Common myeloid progenitor, CD34-positive (primary cell): ENCODE results near the gene GYPC.

Experiments
- CTCF ChIA-PET: fragments of 350-600 bp; sonication (Branson Sonifier 250); formaldehyde crosslinking; loops from one replicate; lab custom pipeline; 2021; ENCODE audit warnings: antibody characterized with exemption; lab: Charles Lee
- POLR2A ChIA-PET: fragments of 350-600 bp; sonication (Branson Sonifier 250); formaldehyde crosslinking; loops from one replicate; lab custom pipeline; 2021; ENCODE audit warnings: antibody characterized with exemption; lab: Charles Lee
- DNase-seq, 3 donors: peaks; one replicate each; pipeline versions ENCODE4 v3.0.0 to v3.0.0-alpha.2; 2013
- H3K27ac ChIP-seq, 2 experiments: 1 replicate in 1 of 2; 2 replicates in 1 of 2; pipeline ENCODE4 v1.7.0; 2013; ENCODE audit warnings: inconsistent platforms in 2 of 2, low read length in 2 of 2, mild to moderate bottlenecking in 2 of 2, low read depth in 1 of 2, moderate library complexity in 1 of 2; ENCODE audit not compliant: severe bottlenecking in 2 of 2, insufficient read depth in 1 of 2, poor library complexity in 1 of 2
- H3K27me3 ChIP-seq, 5 experiments: replicated peaks in 2 of 5; 1 replicate in 3 of 5; 2 replicates in 2 of 5; pipeline versions ENCODE4 v1.6.1 to v1.7.0; 2013; ENCODE audit warnings: low read length in 4 of 5, mild to moderate bottlenecking in 2 of 5, moderate library complexity in 2 of 5, inconsistent platforms in 1 of 5; ENCODE audit not compliant: insufficient read depth in 5 of 5, control insufficient read depth in 4 of 5
- H3K36me3 ChIP-seq, 4 experiments: 1 replicate in 2 of 4; 2 replicates in 2 of 4; pipeline versions ENCODE4 v1.6.1 to v1.7.0; 2013; ENCODE audit warnings: low read length in 3 of 4, control low read depth in 1 of 4, mild to moderate bottlenecking in 1 of 4; ENCODE audit not compliant: control insufficient read depth in 4 of 4, insufficient read depth in 4 of 4
- H3K4me1 ChIP-seq, 4 experiments: 1 replicate in 3 of 4; 2 replicates in 1 of 4; pipeline versions ENCODE4 v1.6.1 to v1.7.1; 2013; ENCODE audit warnings: low read length in 3 of 4, mild to moderate bottlenecking in 3 of 4, control low read depth in 1 of 4, inconsistent platforms in 1 of 4, moderate library complexity in 1 of 4; ENCODE audit not compliant: control insufficient read depth in 4 of 4, insufficient read depth in 4 of 4; ENCODE audit errors: control extremely low read depth in 1 of 4
- H3K4me3 ChIP-seq, 7 experiments: 1 replicate in 4 of 7; 2 replicates in 3 of 7; pipeline versions ENCODE4 v1.5.1 to v1.7.0; 2013; ENCODE audit warnings: mild to moderate bottlenecking in 7 of 7, low read length in 6 of 7, moderate library complexity in 6 of 7, inconsistent platforms in 2 of 7, low read depth in 2 of 7, control low read depth in 1 of 7; ENCODE audit not compliant: insufficient read depth in 4 of 7, control insufficient read depth in 1 of 7; ENCODE audit errors: extremely low read depth in 1 of 7
- H3K9me3 ChIP-seq, 5 experiments: 1 replicate in 4 of 5; 2 replicates in 1 of 5; pipeline versions ENCODE4 v1.6.1 to v1.7.1; 2013; ENCODE audit warnings: low read length in 4 of 5, mild to moderate bottlenecking in 2 of 5, inconsistent platforms in 1 of 5, low read depth in 1 of 5, moderate library complexity in 1 of 5; ENCODE audit not compliant: control insufficient read depth in 4 of 5, insufficient read depth in 2 of 5; ENCODE audit errors: control extremely low read depth in 1 of 5
- whole genome bisulfite sequencing: methylation state at CpG from one replicate; pipeline ENCODE4 v1.1.5; 2013; ENCODE audit not compliant: insufficient coverage; 5-methylcytosine and 5-hydroxymethylcytosine counted together

The GYPC gene

DNA sequence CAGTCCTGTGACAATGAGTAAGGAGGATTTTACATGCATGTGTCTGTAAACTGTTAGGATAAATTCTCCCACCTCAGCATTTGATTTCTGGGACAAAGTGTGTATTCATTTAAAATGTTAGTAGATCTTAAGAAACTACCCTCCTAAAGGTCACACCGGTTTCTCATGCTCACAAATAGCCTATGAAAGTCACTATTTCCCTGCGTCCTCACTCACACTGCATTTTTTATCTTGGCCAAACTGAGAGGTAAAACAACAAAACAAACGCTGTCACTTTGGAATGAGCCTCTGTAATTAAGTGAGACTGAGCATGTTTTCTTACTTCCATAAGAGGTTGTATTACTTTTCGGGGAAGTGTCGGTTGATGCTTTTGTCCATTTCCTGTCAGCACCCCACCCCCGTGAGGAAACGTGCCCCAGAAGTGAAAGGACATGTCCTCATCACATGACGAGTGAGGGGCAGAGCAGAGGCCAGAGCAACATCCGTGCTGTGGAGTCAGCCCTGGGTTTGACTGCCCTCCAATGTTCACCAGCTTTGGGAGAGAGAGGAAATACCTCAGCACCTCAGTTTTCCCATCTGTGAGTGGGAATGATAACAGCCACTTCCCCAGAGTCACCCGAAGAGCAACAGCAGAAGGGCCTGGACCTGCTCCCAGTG, 3.1 kb downstream of the GYPC start:
- no peaks in the 10 kb centered on the region for H3K9me3 ChIP-seq
- no peaks in the 10 kb centered on the region for H3K27me3 ChIP-seq
- 17% methylated on average over 5 of the region's 10 CpGs for WGBS
- H3K36me3 ChIP-seq: peaks cover 3 to 46% (median 8%) of the 10 kb centered on the region in 4 experiments
- ChIA-PET CTCF (interaction anchor here (0.9 to 2.0 kb wide), 5 partner anchors 13 to 131 kb away, joined by 3 to 8 read pairs (median 6); no protein-coding TSS in a partner anchor), POLR2A (no interaction called here)
- peaks cover 18 to 88% (median 84%) of the 10 kb centered on the region in 4 experiments for H3K4me1 ChIP-seq
- peak overlapping the region in 1 of 2 experiments; percentile 68 for H3K27ac ChIP-seq
- peak overlapping the region in 5 of 7 experiments; percentile 19 to 54 (median 30) for H3K4me3 ChIP-seq
- DNase-seq: peak in 2 of 3 donors; percentile 38

DNA sequence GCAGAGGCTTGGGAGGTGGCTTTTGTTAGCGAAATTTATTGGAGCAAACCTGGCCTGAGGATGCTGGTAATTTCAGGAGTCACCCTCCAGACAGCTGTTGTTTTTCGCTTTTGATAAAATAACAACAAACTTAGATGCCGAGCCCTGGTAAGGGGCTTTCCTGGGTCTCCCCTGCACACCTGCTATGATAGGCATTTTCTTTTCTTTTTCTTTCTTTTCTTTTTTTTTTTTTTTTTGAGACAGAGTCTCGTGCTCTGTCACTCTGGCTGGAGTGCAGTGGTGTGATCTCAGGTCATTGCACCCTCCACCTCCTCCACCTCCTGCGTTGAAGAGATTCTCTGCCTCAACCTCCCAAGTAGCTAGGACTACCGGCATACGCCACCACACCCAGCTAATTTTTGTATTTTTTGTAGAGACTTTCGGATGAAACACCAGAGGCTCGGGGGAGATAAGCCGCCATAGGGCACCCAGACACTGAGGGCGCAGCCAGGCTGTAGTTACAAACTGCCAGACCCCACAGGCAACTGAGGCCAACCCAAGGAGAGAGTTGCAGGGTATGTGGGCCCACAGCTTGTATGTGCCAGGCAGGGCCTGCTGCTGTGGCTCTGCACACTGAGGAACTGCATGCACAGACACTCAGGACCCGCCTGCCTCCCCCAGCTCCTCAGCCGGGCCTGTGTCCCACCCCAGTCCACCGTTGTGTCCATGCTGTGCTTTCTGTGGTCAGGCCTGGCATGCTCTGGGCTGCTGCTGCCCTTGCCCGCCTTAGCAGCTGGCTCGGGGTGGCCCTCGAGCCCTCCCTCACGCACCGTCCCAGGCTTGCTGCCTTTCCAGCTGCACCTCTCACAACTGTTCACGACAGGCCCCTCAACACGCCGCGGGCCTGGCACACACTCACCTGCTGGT, 3.9 kb downstream of the GYPC start:
- POLR2A ChIA-PET: no interaction called here
- Histone ChIP-seq H3K27ac (peak overlapping the region in 1 of 2 experiments; percentile 68), H3K4me1 (peaks cover 18 to 93% (median 91%) of the 10 kb centered on the region in 4 experiments), H3K27me3 (no peaks in the 10 kb centered on the region), H3K36me3 (peaks cover 3 to 51% (median 10%) of the 10 kb centered on the region in 4 experiments), H3K9me3 (no peaks in the 10 kb centered on the region), H3K4me3 (peak overlapping the region in 4 of 7 experiments; percentile 6 to 54 (median 20))
- WGBS: 96% methylated on average over 21 of the region's 23 CpGs
- DNase-seq: peak in 1 of 3 donors; percentile 49
- CTCF ChIA-PET: interaction anchor here (0.8 to 2.0 kb wide), 7 partner anchors 12 to 131 kb away, joined by 3 to 8 read pairs (median 4); no protein-coding TSS in a partner anchor

DNA sequence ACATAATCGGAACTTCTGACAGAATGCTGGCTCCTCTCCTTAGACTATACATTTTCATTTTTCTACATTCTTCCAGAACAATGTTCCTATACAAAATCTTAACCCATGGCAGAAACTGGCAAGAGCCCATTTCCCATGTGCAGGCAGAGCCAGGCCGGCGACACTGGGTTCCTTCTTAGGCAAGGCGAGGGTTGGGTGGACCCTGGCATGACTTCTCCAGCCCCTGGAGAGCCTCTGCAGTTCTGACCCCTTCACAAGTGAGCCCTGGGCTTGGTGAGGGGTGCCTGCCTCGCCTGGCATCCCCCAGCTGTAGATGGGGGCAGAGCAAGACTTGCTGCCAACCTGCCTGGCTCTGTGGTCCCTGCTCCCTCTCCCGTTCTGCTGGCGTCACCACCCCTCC, 5.0 kb downstream of the GYPC start:
- POLR2A ChIA-PET: no interaction called here
- no peaks in the 10 kb centered on the region for H3K9me3 ChIP-seq
- no peak for DNase-seq
- CTCF ChIA-PET: interaction anchor here (0.8 to 2.0 kb wide), 2 partner anchors 117 to 133 kb away, joined by 3 to 8 read pairs; no protein-coding TSS in a partner anchor
- H3K4me3 ChIP-seq: peak overlapping the region in 1 of 7 experiments; percentile 30
- peaks cover 3 to 62% (median 14%) of the 10 kb centered on the region in 4 experiments for H3K36me3 ChIP-seq
- peaks cover 18 to 92% (median 89%) of the 10 kb centered on the region in 4 experiments for H3K4me1 ChIP-seq
- peak overlapping the region in 1 of 2 experiments; percentile 68 for H3K27ac ChIP-seq
- WGBS: 98% methylated on average over 7 of the region's 7 CpGs
- H3K27me3 ChIP-seq: no peaks in the 10 kb centered on the region

DNA sequence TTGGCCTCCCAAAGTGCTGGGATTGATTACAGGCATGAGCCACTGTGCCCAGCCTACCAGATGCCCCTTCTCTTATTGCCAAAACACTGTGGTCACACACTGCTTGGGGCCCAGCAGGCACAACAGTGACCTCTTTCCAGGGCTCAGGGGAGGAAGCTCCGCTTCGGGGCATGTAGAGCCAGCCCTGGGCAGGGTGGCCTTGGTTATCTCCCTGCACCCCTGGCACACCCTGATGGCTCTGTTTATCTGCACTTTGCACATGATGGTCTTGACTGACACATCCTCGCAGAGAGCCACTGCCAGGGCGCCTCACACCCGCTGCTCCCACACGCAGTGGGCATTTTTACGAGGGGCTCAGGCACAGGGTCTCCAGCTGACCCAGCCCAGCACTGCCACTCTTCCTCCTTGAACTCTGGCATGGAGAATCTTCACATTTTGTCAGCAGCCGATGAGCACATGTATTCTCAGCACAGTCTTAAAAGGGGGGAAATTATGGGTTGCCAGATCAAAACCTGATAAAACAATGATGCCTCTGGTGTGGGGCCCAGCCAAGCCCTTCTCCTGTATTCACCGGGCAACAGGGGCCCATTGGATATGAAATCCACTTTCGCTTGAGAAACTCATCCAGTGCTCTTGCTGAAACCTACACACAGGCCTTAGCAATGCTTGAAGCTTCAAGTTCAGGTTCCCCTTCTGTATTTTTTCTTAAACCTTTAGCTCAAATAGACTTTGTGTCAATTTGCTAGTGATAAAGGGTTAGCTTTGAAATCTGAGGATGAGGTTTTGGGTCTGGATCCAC, 5.9 kb downstream of the GYPC start:
- Histone ChIP-seq H3K27ac (peak overlapping the region; percentile 22 to 50), H3K36me3 (peaks cover 3 to 70% (median 15%) of the 10 kb centered on the region in 4 experiments), H3K4me3 (peak overlapping the region in 2 of 7 experiments; percentile 19 to 29), H3K9me3 (no peaks in the 10 kb centered on the region), H3K27me3 (no peaks in the 10 kb centered on the region), H3K4me1 (peaks cover 16 to 89% (median 85%) of the 10 kb centered on the region in 4 experiments)
- ChIA-PET POLR2A (interaction anchor here (0.6 kb wide), 1 partner anchor 69 kb away, joined by 3 read pairs; no protein-coding TSS in a partner anchor), CTCF (interaction anchor here (0.8 kb wide), 1 partner anchor 135 kb away, joined by 3 read pairs; no protein-coding TSS in a partner anchor)
- peak; percentile 38 to 83 (median 70) for DNase-seq
- 45% methylated on average over 10 of the region's 10 CpGs for WGBS

DNA sequence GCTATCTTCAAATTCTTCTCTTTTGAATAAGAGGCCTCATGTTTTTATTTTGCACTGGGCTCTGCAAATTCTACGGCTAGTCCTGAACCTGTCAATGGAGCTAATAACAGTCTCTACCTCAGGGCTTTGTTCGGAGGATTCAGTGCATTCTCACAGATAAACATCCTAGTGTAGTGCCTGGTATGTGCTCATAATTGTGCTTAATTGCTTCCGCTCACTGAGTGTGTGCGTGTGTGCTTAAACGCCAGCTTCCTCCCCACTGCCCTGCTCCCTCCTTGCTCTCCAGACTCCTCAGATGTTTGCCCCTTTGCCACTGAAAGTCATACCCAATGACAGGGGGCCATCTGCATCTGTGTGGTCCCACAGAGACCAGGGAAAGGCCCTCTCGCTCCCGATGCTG, 6.7 kb downstream of the GYPC start:
- Histone ChIP-seq H3K9me3 (no peaks in the 10 kb centered on the region), H3K27me3 (no peaks in the 10 kb centered on the region), H3K36me3 (peaks cover 3 to 75% (median 15%) of the 10 kb centered on the region in 4 experiments), H3K4me1 (peaks cover 16 to 82% (median 79%) of the 10 kb centered on the region in 4 experiments), H3K27ac (peak overlapping the region in 1 of 2 experiments; percentile 22), H3K4me3 (peak overlapping the region in 2 of 7 experiments; percentile 19 to 29)
- peak in 2 of 3 donors; percentile 52 to 64 for DNase-seq
- 39% methylated on average over 5 of the region's 7 CpGs for WGBS
- ChIA-PET POLR2A (interaction anchor here (0.6 kb wide), 1 partner anchor 70 kb away, joined by 3 read pairs; no protein-coding TSS in a partner anchor), CTCF (interaction anchor here (0.8 kb wide), 2 partner anchors 115 to 136 kb away, joined by 3 read pairs; no protein-coding TSS in a partner anchor)
